Stimulated activated CD4-positive, alpha-beta T cell treated with anti-CD3 and anti-CD28 coated beads, Interleukin-12 subunit alpha, Interleukin-12 subunit beta, amount 100 ng/mL, for 48 hours (primary cell): ENCODE measurements around the gene POLR2H.

ENCODE experiments used
- DNase-seq, 3 donors: peaks; one replicate each; pipeline ENCODE4 v3.0.0-alpha.2; 2020; ENCODE audit warnings: low read depth in 2 of 3, low spot score in 1 of 3

POLR2H gene

GRCh38 chr3:184352149-184352785 is 9.2 kb upstream of the POLR2H start:
- DNase-seq: no peak

DNA sequence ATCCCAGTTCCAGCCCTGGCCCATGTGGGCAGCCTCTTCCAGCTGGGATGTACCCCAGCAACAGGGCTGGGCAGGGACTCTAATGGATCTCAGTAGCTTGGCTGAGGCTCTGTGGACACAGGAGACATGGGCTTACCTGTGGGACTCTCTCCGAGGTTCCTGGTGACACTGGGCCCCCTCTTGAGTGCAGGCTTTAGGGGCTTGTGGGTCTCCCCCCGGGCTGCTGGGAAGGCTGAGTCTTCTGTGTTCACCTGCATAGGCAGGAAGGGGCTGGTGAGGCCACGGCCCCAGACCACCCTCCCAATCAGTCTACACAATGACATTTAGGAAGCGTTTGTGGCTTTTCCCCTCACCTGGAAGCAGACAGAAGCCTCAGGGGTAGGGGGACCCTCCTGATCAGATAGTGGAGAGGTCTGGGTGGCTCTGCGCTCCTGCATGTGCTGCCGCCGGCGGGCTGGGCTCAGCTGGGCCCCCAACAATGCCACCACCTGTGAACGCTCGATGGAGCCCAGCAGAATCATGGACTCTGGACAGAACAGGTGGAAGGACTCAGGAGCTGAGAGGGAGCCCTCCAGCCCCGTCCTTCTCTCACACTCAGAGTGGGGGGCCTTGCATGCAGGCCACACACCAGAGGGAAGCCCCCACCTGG is 8.5 kb upstream of the POLR2H start:
- no peak for DNase-seq

- DNase-seq: no peak
These were observed 8.0 kb upstream of the POLR2H start for GRCh38 chr3:184353546-184353941.

GRCh38 chr3:184354121-184354728 is 7.3 kb upstream of the POLR2H start:
- DNase-seq: peak; percentile 36 to 61 (median 60)

DNA sequence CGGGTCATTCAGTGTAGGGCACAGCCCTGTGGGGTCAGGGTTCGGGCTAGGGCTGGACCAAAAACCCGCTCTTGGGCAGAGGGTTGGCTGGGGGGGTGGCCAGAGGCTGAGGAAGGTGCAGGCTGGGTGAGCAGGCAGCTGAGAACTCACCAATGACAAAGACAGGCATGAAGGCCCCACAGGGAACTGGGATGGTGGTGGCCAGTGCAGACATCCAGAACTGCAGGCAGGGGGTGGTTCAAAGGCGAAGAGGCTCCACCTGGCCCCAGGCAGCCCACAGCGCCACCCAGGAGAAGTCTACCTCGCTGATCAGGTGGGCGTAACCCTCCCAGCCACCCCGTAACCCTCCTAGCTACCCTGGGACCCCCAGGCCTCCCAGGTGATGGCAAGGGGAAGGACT is 6.8 kb upstream of the POLR2H start:
- no peak for DNase-seq

- DNase-seq: no peak
These were observed 6.1 kb upstream of the POLR2H start for GRCh38 chr3:184355261-184356040.

GRCh38 chr3:184357248-184358123 is 4.0 kb upstream of the POLR2H start:
- no peak for DNase-seq

- no peak for DNase-seq
These were observed 3.3 kb upstream of the POLR2H start for GRCh38 chr3:184358124-184358767.

DNA sequence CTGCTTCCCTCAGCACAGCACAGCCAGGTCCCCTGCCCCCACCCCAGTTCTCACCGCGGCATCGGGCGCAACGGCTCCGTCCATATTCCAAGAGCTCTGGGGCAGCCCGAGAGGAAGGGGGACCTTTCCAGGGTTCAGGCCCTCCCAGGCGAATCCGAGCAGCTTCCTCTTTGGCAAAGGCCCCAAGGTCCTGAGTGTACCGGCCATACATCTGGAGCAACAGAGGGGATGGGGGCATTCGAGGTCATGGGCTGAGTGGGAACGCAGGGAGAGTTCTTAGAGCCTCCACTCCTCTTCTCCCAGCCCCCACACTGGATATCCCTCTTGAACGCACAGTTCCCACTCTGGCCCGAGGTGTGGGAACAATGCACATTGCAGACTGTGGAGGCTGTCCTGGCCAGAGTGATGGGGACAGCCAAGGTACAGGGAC is 2.6 kb upstream of the POLR2H start:
- no peak for DNase-seq

DNA sequence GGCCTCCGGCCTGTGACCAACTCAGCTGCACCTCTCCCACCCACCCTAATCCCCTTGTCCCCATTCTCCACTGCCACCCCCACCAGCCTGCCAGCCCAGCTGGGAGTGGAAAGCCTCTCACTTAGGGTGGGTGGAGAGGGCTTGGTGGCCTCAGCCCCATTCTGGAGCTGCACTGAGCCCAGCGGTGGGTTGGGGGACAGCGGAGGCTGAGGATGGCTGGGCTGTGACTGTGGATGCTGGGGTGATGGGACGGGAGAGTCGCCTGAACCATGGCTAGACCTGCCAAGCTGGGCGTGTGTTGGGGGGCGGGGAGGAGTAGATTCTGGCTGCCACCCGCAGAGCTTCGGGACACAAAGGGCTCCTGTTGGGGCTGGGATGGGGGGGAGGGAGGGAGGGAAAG is 1.9 kb upstream of the POLR2H start:
- DNase-seq: no peak

DNA sequence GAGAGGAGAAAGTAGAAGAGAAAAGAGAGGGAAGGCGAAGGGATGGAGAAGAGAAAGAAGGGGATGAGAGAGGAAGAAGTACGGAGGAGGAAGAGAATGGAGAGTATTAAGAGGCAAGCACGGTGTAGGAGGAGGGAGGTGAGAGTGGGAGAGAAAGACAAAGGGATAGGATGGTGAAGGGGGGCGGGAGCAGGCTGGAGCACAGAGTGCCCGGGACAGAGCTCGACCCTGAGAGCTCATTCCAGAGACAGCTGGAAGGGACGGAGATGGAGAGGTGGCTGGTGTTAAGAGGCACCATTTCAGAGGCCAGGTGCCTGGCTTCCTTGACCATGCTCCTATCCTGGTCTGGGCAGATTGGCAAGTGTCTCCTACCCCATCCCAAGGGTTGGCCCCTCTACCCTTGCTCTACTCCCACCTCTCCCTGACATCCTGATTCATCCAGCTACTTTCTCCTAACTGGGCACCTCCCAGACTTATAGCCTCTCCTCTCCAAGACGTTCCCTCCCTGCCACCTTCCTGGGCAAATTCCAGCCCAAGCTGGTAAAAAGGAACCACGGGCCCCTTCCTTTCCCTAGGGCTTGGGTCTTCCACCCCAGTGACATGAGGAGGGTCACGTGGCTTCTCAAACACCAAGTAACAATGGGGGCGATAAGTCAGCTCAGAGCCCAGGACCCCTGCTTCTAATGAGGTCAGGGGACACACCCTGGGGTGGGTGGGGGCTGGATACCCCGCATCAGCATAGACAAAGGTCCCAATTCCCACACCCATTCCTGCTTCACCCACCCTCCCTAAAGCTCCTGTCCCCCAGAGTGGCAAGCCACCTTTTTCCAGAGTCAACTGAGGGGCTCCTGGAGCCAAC is 1.2 kb upstream of the POLR2H start:
- no peak for DNase-seq

- no peak for DNase-seq
These were observed 480 bp upstream of the POLR2H start for GRCh38 chr3:184360929-184361531.

- peak; percentile 20 to 42 (median 41) for DNase-seq
These were observed 590 bp downstream of the POLR2H start for GRCh38 chr3:184361932-184362667.

DNA sequence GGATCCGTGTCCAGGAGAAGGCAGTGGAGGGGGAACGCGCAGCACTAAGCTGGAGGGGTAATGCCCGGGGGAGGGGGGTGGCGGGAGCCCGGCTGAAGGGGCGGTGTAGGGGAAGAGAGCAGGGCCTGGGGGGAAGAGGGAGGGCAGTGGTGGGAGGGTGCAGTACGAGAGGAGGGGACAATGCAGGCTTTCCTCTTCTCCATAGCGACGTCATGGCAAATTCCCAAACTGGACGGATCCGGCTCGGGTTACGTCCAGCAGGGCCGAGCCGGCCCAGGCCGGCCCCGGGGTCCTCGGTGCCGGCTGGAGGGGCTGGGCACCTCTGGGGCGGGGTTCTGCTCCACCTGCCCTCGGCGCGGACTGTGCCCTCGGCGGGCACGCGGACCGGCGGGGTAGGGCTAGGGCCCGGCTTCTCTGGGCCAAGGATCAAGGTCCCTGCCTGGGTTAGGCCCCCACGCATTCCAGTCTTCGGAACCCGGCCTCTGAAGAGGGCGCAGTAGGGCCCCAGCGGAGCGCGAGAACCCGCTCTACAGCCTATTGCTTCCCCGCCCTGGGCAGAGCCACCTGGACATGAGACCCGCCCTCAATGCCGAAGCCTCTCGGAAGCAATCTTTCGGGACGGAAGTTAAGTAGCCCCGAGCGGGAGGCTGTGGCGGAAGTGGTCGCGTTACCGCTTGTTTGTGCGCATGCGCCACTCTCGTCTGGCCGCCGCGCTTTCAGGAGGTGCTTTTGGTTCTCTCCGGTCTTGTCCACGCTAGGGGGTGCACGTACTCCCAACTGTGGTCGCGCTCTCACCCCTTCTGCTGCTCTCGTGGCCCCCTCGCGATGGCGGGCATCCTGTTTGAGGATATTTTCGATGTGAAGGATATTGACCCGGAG is 1.4 kb downstream of the POLR2H start:
- DNase-seq: peak; percentile 91 to 96 (median 93)

GRCh38 chr3:184366619-184367289 is 5.2 kb downstream of the POLR2H start:
- no peak for DNase-seq

DNA sequence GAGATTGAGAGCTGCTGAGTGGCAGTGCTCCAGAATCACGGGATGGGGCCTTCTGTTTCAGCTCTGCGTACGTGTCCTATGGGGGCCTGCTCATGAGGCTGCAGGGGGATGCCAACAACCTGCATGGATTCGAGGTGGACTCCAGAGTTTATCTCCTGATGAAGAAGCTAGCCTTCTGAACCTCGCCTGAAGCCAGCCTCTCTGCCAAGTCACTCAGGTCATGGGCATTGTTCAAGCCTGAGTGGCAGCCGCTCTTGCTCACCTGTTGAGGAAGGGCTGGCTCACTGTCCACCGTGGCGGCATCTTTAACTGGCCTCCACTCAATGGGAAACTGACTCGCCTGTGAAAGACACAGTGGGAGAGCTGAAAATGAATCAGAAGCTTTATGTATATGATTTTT is 6.6 kb downstream of the POLR2H start:
- DNase-seq: no peak
